HG02870 (cell line): Measurements from ENCODE around the gene SARS2.
"Not testable (repeated sequence)": the region's sequence is repeated elsewhere in the genome, so short reads cannot be mapped to it uniquely, and the experiment has no call there.

Experiments
- ATAC-seq: cut with Tn5 transposase; IDR thresholded peaks from one replicate; pipeline ENCODE4 v1.9.1; 2021; ENCODE audit warnings: mild to moderate bottlenecking, moderate library complexity; ENCODE audit not compliant: unreplicated experiment

The SARS2 gene

DNA sequence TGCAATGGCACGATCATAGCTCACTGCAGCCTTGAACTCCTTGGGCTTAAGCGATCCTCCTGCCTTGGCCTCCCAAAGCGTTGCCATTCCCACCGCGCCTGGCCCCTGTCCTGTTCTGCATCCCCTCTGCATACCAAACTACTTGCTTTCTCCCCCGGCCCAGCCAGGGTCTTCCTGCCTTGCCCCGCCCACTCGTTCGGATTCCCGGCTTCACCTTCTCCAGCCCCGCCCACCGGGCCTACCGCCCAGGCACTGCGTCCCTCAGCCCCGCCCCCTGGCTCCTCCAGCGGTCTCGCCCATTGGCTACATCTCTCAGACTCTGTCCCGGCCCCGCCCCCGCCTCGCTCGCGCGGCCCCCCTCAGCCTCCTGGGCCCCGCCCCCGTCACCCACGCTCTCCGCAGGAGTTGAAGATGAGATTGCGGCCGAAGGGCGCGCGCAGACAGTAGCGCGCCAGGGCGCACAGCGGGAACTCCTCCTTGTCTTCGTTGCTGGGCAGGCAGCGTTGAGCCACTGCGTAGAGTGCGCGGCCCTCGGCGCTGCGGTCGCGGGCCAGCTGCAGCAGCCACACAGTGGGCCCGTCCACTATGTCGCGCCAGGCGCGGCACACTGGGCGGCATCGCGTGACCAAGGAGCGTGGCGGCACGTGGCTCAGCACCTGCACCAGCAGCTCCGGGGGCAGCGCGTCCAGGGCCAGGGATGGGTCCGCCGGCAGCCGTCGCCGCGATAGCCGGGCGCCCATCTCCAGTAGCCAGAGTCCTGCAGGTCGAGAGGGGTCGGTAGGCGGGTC is 19.2 kb upstream of the SARS2 start:
- no peak for ATAC-seq

DNA sequence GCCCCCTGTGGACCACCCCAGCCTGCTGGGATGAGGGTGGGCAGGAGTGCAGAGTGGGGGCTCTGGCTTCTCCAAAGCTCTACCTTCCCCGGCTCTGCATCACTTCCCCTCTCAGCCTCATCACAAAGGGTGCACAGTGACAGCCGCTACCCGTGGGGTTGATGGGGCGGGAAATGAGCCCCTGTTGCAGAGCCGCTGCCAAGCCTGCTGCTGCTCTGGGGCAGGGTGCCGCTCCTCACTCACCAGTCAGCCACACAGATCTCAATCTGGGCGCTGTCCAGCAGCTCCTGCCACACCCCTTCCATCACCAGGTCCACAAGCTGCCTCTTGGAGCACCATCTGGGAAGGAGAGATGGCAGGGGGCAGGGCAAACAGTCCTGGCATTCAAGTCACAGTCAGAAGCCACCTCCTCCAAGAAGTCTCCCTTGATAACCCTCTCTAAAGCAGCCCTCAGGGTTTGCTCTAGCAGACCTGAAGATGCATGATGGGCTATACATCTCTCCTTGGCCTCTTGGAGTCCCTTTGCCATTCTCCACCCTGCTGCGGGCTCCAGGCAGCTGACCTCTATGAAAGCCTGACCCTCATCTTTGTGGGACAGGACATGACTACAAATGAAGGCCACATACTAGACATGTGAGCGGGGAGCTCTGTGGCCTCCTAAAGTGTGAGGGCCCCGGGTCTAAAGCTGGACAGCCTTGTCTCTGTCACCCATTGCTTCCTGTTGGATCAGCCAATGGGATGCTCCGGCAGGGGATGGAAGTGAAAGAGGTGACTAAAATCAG is 15.9 kb upstream of the SARS2 start:
- no peak for ATAC-seq

DNA sequence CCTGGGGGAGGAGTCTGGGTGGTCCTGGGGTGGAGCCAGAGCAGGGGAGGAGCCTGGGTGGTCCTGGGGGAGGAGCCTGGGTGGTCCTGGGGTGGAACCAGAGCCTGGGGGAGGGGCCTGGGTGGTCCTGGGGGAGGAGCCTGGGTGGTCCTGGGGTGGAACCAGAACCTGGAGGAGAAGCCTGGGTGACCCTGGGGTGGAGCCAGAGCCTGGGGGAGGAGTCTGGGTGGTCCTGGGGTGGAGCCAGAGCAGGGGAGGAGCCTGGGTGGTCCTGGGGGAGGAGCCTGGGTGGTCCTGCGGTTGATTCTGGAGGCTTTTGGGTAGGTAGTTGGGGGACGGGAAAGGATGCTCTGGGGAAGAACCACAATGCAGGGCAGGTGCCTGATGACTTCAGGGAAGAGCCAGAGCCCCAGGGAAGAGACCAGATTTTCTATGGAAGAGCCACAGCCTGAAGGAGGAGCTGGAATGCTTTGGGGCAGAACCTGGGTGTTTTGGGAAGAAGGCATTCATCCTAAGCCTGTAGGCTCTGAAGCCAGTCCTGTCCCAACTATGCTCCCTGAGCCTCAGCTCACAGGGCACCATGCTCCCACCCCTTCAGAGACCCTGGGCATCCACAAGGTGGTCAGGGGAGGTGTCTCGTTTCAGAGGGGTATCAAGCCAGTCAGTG is 15.1 kb upstream of the SARS2 start:
- ATAC-seq, result no peak

DNA sequence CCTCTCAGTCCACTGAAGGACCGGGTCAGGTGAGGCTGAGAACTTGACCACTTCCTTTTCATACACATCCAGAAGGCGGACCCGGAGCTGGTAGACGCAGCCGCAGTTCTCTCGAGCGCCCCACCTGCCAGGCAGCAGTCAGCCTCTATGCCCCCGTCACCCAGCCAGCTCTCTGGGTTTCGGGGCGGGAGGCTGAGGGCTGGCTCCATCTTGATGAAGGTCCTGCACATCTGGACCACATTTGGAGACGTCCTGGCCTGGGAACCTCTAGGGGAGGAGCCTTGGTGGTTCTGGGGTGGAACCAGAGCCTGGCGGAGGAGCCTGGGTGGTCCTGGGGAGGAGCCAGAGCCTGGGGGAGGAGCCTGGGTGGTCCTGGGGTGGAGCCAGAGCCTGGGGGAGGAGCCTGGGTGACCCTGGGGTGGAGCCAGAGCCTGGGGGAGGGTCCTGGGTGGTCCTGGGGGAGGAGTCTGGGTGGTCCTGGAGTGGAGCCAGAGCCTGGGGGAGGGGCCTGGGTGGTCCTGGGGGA is 14.5 kb upstream of the SARS2 start:
- no peak for ATAC-seq

DNA sequence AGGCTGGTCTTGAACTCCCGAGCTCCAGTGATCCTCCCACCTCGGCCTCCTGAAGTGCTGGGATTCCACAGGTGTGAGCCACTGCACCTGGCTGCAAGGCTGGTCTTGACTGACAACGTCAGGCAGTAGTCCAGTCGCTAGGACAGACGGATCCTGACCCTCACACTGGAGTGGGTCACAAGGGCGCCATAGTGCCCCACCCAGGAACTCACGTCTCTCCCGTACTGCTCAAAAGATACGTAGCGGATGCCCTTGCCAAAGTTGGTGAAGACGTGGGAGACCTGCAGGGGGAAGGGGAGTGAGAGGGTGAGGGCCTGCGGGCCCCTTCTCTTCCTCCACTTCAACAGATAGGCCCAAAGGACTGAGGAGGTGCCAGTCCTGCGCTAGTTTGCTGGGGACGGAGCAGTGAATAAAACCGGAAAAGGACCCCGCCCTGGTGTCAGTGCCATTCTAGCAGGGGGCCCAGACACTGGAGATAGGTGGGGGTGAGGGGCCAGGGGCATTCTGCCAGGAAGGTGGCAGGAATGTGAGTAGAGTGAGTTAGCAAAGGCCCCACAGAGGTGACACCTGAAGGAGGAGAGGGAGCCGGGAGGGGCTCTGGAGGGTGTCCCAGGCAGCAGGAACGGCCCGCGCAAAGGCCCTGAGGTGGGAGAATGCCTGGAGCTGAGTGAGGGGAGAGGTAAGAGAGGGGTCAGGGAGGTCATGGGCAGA is 12.1 kb upstream of the SARS2 start:
- no peak for ATAC-seq

DNA sequence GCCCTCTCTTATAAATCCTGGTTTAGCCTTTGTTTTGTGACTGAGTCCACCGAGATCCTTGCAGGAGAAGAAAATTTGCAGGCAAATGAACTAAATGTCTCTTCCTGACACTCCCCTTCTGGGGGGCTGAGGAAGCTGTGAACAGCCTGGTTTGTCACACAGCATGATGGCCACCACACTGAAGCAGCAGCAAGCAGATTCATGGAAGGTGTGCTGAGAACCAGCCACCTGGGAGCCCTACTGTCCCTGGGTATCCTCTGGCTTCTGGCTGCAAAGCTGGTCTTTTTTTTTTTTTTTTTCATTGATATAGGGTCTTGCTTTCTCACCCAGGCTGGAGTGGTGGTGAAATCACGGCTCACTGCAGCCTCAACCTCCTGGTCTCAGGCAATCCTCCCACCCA is 11.4 kb upstream of the SARS2 start:
- ATAC-seq, result no peak

DNA sequence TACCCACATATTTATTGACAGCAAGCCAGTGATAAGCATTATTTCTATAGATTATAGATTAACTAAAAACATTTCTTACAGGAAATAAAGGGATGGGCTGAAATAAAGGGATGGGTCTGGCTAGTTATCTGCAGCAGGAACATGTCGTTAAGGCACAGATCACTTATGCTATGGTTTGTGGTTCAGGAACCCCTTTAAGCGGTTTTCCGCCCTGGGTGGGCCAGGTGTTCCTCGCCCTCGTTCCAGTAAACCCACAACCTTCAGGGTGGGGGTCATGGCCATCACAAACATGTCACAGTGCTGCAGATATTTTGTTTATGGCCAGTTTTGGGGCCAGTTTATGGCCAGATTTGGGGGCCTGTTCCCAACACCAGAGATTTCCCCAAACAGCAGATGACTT is 10.9 kb upstream of the SARS2 start:
- ATAC-seq, result not testable (repeated sequence)

DNA sequence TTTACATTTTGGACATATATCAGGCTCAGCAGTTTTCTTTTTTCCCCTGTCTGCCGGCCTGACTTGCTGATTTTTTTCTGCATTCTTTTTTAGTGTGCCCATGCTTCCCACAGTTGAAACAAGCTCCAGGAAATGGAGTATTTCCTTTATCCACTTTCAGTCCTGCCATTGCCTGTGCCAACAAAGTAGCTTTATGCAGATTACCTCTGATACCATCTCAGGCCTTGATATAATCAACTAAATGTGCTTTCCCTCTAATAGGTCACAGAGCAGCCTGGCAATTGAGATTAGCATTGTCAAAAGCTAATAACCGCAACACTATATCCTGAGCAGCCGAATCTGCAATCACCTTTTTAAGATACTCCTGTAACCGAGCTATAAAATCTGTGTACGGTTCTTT is 9.4 kb upstream of the SARS2 start:
- no peak for ATAC-seq

DNA sequence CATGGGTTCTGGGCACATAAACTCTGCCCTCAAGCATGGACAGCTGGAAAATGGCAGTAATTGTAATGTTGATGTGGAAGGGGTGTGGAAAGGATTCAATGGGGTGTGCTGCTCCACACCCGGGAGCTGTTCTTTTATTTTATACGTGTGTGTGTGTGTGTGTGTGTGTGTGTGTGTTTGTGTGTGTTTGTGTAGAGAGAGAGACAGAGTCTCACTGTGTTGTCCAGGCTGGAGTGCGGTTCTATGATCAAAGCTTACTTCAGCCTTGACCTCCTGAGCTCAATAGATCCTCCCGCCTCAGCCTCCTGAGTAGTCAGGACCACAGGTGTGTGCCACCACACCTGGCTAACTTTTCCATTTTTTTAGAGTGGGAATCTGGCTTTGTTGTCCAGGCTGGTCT is 3.0 kb upstream of the SARS2 start:
- no peak for ATAC-seq

DNA sequence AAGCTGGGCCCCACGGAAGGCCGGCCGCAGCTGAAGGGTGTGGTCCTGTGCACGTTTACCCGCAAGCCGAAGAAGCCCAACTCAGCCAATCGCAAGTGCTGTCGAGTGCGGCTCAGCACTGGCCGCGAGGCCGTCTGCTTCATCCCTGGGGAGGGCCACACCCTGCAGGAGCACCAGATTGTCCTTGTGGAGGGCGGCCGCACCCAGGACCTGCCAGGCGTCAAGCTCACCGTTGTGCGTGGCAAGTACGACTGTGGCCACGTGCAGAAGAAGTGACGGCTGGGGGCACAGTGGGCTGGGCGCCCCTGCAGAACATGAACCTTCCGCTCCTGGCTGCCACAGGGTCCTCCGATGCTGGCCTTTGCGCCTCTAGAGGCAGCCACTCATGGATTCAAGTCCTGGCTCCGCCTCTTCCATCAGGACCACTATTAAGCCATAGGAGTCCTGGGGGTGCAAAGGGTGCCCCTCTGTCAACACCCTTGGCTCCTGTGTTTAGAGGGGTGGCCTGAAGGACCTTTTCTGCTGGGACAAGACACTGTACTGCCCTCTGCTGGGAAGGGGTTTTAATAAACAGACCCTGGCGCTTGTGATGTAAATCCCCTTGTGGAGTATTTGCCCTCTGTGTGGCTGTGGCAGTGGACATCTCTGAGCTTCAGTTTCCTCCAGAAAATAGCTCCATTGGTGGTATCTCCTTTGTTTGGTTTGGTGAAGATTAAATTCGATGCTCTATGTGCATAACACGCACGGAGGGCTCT is 2.0 kb upstream of the SARS2 start:
- ATAC-seq, result no peak

DNA sequence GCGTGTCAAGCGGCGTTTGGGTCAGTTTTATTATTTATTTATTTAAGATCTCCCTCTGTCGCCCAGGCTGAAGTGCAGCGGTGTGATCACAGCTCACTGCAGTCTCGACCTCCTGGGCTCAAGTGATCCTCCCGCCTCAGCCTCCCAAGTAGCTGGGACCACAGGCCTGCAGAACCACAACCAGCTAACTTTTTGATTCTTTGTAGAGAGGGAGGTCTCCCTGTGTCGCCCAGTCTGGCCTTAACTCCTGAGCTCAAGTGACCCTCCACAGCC is 894 bp upstream of the SARS2 start:
- ATAC-seq, result no peak

DNA sequence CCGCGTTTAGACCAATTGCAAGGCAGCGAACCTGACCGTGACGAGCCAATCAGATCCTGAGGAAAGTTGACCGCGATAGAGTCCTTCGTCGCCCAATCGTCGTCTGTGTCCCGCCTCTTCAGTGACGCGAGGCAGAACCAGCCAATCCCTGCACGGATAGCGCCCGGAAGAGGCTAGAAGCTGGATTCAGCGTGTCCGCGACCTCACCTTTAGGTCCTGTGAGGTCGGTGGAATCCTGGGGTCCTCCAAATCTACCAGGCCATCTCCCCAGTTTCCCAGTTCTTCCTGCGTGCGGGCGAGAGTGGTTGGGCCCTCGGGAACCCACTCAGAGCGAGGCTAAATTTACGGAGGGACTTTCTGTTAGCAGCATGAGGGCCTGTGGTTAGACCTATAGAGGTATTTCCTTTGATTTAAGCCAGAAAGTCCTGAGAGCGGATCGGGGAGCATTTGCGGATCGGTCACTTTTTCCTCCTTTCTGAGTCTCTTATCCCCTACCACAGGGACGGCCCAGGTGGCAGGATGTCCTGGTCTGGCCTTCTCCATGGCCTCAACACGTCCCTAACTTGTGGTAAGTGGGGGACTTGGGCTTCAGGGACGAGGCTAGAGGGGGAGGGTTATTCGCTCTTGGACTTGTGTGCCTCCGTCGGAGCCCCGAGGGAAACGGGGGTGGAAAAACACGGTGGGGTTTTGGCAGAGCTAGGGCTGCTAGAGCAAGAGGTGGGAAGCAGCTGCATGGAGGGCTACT is 385 bp upstream of the SARS2 start, which contains the start of gene MRPS12:
Gene MRPS12, plus strand, starts transcription at position 169 of the 745 bp plus-strand sequence. Its CDS starts 351 bp downstream, at position 520.
- ATAC-seq, result peak; percentile 92

DNA sequence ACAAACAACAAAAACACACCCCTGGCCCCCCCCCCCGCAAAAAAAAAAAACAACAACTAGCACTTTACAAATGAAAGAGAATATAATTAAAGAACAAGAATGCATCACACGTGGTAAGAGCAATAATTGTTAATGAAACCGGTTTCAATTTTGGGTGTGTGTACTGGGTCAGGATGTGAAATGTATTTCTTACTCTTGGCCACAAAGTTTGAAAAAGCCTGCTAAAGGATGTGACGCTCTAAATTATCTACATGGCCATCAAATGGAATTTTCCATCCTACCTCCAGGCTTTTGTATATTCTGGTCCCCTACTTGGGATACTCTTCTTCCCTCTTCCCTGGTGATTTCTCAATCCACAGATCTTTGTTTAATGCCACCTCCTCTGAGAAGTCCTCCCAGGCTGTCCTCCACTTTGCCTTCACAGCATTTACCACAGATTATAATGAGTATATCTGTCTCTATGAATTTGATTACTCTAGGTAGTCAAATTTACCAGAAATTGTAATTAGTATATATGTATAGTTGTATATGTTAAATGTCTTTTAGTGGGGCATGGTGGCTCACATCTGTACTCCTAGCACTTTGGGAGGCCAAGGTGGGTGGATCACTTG is 2.1 kb downstream of the SARS2 start:
- no peak for ATAC-seq

DNA sequence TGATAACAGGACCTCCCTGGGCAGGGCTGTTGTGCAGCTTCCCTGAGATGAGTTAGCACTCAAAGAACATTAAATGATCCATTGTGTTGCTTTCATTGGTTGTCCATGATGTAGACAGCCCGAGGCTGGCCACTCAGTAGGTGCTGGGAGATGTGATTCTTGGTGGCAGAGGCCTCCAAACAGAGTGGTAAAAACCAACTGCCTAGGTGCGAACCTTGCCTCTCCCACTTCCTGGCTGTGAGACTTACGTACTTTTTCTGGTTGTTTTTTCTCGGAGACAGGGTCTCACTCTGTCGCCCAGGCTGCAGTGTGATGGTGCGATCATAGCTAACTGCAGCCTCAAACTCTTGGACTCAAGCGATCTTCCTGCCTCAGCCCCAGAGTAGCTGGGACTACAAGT is 6.2 kb downstream of the SARS2 start:
- ATAC-seq, result no peak

DNA sequence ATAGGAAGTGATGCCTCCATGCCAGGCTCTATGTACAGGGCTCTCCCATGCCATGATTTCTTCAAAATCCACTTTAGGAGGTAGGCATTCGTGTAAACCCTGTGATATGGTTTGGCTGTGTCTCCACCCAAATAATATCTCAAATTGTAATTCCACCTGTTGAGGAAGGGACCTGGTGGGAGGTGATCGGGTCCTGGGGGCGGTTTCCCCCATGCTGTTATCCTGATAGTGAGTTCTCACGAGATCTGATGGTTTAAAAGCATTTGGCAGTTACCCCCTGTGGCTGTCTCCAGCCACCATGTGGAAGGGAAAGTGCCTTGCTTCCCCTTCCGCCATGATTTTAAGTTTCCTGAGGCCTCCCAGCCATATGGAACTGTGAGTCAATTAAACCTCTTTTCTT is 8.1 kb downstream of the SARS2 start:
- ATAC-seq, result no peak

DNA sequence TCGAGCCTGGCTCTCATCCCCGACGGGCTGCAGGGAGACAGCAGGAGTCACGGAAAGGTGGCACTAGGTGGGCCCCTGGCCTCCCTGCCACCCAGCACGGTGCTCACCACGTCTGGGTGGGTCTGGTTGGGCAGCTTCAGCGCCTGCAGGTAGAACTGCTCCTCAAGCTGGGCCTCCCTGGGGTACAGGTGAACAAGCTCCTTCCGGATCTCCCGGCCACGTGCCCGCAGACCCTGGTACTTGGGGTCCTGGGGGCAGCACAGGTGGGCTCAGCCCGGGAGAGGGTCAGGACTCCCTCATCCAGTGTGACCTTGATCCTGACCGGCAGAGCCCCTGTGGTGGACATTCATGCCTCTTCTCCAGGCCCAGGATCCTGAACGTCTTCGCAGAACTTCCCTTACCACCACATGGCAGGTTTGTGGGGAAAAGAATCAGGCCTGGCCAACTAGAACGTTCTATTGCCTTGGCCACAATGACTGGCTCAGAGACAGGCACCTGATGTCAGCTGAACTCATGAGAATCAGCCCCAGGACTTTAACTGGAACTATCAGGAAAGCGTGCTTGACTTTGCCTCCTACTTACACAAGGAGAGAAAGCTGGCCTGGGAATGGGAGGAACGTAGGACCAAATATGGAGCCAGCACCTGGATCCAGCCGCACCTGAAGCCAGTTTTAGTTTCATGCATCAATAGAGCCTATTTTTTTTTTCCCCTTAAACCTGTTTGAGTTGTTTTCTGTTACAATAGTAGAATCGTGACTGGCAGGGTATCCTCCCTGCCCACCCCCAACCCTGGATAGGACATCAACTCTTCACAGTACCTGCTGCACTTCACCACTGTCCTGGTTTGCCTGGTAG is 8.9 kb downstream of the SARS2 start:
- no peak for ATAC-seq

DNA sequence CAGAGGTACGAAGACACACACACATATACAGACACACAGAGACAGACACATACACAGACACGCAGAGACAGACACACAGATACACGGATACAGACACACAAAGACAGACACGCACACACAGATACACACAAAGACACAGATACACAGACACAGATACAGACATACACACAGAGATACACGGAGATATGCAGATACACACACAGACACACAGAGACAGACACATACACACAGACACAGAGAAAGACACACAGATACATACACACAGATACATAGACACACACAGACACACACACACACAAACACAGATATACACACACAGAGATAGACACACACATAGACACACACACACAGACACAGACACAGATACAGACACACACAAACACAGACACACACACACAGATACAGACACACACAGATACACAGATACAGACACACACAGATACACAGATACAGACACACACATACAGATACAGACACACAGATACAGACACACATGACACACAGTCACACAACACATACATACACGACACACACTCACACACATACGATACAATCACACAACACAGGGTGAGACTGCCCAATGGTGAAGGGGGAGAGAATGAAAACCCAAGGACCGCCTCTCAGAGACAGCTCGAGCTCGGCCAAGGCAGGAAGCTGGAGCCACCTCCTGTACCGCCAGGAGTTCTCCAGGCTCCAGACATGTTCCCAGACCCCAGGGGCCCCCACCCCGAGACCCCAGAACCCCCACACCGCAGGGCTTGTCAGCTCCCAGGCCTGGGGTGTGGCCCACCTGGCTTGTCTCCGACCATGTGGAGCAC is 9.8 kb downstream of the SARS2 start:
- ATAC-seq, result no peak
